T-helper 1 cell treated with Interleukin-12 subunit alpha and Interleukin-12 subunit beta and Interleukin-4 antibody, amounts not matched to agents 30 ng/mL and 1 ng/mL, for 36 hours (primary cell): ENCODE measurements around the gene AFDN. TPM values are rescaled to one million over a fixed set of nuclear protein-coding genes. Genes with fewer than 3 reads are reported as not detected.

Experiments
- intact Hi-C: fragments of 100-400 bp; cut with micrococcal nuclease; formaldehyde crosslinking; loops from one replicate; pipeline ENCODE4 v1.15.1; 2024
- total RNA-seq: library from RNA; stranded (reverse); gene quantifications from 2 replicates; pipeline ENCODE4 v1.2.3, GENCODE V29; 2022

AFDN gene
- total RNA-seq, 1 donor from 2014 or later = 77.7 TPM

DNA sequence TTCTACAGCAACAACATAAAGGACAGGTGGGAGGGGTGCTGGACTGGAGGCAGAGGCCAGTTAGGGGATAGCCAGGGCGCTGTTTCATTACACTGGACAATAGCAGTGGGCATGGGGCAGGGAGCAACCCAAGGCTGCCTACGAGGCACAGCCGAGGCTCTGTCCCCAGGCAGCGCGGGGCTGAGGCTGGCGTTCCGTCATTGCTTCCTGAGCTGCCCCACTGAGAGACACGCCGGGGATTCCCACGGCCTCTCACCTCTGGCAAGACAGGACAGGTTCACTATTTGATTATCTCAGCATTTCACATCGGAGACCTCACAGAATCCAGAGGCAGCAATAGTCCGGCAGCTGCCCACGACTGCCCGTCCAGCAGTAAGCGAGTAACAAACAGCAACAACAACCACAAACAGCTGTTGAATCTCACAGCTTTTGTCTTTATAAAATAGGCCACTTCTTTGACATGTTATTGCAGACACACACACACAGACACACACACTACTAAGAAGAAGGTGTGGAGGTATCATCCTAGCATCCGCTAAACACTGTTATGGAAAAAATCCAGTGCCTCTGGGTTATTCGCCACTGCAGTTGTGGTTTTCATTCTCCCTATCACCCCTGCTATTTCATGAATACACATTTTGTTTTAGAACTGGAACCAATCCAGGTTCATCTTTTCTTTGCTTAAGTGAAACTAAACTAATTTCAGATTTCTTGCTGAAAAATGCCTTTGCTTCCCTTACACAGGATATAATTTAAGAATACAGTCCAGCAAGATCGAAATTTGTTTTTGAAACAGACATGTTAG, 190.2 kb downstream of the AFDN start:
- intact Hi-C loops = no loop called here

DNA sequence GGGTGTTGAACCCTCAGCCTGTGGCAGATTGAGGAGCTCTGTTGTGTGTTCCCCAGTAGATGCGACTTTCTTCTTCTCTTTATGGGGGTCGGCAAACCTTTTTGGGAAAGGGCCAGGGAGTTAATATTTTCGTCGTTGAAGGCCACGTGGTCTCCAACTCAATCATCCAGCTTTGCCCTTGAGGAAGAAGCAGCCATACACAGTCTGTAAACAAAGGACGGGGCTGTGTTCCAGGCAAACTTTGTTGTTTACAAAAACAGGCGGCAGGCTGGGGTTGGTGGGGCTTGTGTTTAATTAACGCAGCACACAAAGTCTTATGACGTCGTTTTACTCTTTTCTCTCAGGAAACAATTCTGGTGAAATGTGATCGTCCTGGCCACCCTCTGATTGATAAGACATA, 190.9 kb downstream of the AFDN start:
- intact Hi-C loops = no loop called here

DNA sequence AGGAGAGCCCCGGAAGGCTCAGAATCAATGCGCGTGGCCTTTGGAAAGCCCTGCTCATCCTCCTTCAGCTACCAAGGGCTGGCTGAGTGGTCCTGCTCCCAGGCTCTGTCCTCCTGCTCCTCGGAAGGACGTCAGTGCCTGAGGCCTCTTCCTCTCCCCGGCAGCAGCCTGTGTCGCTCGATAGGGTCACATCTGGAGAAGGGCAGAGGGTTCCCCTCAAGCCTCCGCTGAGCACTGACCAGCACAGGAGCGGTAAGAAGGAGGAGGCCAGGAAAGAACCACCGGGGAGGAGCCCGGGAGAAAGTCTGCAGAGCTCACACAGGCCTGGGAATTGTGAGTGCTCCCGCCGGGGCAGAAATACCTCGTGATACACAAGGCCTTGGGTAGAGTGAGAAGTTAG, 192.0 kb downstream of the AFDN start:
- intact Hi-C loops = no loop called here

DNA sequence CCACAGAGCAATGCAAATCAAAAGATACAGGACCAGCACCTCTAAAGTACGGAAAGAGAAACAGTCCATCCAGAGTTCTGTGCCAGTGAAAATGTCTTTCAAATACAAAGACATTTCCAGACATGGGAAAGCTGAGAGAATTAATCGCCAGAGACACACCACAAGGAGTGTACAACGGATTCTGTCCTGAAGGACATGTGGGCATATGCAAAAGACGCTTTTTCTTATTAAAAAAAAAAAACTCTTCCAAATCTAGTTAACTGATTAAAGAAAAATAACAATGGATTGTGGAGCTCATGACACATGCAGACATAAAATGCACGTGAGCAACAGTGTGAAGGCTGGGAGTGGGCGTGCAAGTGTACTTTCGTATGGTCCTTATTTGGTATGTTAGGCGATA, 193.5 kb downstream of the AFDN start:
- intact Hi-C loops = no loop called here

DNA sequence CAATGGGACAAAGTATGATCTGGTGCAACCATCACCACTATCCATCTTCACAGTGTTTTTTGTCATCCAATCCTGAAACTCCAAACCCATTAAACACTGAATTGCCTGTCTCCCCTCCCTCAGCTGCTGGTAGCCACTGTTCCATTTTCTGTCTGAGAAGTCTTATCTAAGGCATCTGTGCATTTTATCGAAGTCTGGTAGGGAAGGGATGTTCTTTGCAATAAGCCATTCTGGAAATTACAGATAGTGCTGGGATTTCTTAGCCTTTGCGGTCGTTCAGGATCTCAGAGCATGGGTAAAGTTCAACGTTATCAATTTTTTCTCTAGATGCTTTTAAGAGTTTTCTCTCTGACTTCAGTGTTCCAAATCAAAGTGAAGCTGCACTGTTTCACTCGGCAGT, 194.9 kb downstream of the AFDN start:
- intact Hi-C loops = no loop called here

Other genes with a start within 250 kb of the AFDN start
- not detected in 2 replicates for gene KIF25, start 170.8 kb downstream of the AFDN start, total RNA-seq